DMS79 (cell line): Measurements from ENCODE around the gene NACAD.
A peak's percentile ranks its signal among the peaks of the same experiment; 100 is the strongest.
"Not testable (repeated sequence)": the region's sequence is repeated elsewhere in the genome, so short reads cannot be mapped to it uniquely, and the experiment has no call there.

Source experiments
- DNase-seq: peaks from one replicate; lab custom pipeline; 2025; lab: John Stamatoyannopoulos, UW

NACAD gene

DNA sequence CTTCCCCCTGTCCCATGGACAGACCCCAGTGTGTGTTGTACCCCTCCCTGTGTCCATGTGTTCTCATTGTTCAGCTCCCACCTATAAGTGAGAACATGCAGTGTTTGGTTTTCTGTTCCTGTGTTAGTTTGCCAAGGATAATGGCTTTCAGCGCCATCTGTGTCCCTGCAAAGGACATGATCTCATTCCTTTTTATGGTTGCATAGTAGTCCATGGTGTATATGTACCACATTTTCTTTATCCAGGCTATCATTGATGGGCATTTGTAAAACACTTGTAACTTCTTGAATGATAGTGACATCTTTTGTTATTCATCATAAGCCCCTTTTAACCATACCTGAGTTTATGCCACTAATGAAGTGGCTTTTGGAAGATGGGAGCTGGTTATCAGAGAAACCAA, 25.5 kb upstream of the NACAD start:
- not testable (repeated sequence) for DNase-seq

DNA sequence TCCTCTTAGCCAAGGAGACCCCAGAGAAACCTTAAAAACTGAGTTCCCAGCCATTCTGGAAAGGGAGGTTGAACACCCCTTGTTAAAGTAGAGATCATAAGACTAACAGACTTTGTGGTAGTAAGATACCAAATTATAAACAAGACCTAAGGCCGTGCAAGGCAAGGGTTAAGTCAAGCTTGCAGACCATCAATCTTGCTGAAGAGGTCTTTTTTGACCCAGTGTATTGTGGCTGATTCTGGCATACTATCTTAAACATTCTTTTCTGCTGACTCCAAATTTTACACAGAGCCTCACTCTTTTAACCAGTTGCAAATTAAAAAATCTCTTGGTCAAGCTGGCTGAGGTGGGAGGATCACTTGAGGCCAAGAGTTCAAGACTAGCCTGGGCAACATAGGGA, 23.9 kb upstream of the NACAD start:
- no peak for DNase-seq

DNA sequence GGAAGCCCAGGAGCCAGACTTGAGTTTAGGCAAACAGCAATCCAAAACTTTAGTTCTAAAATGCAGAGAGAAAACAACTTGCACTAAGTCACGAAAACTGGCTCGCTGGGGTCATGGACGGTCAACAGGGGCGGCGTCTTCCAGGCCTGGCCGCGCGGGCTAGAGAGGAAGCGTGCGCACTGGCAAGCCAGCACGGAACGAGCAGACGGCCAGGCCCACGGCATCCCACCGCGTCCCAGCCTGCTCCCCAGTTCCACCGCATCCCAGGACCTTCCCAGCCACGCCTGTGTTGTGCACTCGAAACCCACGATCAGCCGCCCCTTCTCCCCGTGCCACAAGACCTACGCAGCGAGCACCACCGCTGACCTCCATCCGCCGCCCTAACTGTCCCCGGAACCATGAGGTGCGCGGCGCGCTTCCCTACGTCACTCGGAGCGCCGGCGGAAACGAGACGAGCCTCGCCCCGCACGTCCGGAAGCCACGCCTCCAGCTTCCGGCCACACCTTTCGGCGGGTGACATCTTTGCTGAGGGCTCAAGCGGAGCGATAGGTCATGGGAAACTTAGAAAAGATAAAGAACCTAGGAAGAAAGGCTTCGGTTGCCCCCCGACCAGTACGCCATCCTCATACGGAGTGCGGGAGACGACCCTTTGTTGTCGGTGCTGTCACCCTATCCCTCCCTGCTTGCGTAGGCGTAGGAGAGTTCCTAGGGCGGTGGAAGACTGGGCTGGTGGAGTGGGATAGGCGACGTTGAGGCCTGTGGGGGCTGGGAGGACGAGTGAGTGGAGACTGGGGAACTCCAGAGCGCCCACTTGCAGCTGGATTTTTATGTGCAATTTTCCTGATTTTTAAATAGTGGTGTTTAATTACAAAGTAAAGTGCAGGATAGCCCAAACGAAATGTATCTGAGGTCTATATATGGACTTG, 22.8 kb upstream of the NACAD start, which contains the start of gene TBRG4:
TSS of gene TBRG4 (minus strand) at position 400 of the 926 bp plus-strand sequence. CDS start 2,460 bp downstream, outside the sequence.
- peak; percentile 97 for DNase-seq

- DNase-seq: no peak
These were observed 20.1 kb upstream of the NACAD start for GRCh38 chr7:45108863-45109262.

- no peak for DNase-seq
These were observed 18.6 kb upstream of the NACAD start for GRCh38 chr7:45107356-45107755.

DNA sequence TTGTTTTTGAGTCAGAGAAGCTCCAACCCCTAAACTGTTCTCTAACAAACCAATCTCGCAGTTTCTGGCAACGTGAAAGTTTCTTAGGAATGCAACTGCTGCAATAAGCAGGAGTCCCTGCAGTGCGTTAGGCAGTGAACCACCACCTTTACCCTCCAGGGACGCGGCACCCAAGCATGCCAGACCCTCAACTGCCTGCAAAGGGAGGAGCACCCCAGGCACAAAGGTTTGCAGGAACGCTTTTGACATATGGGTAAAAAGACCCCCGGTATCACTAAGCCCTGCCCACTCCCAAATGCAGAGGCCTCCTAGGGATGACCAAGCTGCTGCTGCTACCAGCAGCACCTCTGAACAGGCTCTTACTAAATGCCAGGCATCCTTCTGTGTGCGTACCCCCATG, 18.1 kb upstream of the NACAD start:
- DNase-seq: no peak

DNA sequence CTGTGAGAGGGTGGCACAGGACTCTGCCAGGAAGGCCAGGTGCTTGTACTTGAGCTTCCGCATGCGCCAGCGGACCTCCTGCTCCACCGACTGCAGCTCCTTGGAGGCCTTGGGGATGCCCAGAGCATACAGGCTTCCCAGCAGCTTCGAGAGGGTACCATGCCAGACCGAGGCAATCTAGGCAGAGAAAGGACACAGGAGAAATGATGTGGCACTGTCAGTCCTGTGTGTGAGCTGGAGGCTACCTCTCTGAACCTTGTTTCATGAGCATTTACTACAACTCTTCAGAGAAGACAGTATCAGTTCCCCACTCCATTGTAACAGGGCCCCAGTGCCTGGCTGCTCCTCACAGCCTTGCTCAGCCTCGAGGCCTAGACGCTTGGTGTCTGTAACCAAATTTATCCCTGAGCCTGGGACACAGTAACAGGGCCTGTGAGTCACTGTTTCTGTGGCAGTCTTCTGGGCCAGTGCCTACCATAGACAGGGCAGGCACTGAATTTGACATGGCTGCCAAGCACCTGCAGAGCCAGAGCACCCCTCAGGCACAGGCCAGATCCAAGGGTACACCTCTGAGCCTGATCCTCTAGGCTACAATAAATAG, 16.9 kb upstream of the NACAD start:
- DNase-seq: no peak

- DNase-seq: no peak
These were observed 16.2 kb upstream of the NACAD start for GRCh38 chr7:45104844-45105587.

- no peak for DNase-seq
These were observed 15.4 kb upstream of the NACAD start for GRCh38 chr7:45103958-45104843.

DNA sequence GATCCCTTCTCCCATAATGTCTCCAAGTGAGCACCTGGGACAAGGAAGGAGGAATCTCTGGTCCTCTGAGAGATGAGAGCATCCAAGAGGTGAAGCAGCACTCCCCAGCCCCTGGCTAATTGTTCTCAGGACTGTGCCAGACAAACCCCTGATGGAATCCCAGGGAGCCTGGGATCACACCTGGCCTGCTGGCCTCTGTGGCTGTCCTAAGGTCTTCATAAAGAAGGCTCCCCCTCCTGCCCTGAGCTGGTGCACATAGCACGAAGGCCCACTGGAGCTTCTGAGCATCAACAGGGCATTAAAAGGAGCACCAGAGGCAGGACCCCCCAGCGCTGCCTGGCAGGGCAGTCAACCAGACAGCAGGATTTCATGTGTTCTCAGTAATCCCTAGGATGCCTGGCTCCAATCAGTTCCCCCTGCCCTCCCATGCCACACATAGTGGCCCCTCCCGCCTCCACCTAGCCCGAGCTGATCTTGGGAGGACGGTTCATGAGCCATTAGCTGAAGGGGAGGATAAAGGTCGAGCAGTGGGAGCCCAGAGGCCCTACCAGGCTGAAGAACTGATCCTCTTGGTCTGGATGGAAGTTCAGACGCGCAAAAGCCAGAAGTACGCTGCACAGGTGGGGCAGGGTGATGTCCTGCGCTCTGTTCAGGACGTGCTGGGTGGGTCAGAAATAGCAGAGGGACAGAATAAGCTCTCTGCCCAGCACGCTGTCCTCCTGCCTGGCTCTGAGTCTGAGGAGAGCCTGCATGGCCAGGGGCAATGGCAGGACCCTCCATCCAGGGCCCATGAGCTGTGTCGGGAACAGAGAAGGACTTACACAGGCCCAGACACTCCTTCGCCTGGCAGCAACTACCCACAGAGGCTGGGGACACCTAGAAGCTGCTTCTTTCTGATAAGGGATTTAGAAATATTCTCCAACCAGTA, 14.3 kb upstream of the NACAD start:
- no peak for DNase-seq

- no peak for DNase-seq
These were observed 13.0 kb upstream of the NACAD start for GRCh38 chr7:45101748-45102147.

DNA sequence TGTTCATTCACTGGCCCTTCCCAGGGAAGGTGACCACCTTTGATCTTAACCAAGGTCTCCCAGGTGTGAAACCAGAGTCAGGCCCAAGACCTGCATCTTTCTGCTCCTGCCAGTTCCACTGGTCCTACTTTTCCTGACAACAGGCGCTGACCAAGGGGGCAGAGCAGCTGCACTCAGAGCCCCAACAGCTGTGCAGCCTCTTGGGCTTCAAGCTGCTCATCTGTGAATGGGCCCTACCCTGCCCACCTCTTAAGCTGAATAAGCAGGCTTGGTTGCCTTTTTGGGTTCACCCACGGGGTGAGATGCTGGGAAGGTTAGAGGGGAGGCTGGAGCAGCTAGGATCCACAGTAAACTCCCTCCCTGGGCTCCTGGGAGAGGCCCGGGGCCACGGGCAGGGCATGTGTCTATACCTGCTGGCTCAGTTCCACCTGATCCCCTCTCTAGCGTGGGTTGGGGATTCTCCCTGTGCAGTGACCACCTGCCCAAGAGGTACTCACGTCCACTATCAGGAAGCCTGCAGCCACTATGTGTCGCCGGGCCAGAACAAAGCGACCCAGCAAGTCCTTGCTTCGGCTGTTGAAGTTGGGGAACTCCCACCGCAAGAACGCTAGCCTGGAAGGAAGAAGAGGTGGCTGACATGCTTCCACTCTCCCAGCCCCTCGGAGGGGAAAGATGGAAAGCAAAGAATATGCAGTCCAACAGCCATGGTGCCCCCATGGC, 12.2 kb upstream of the NACAD start:
- no peak for DNase-seq

GRCh38 chr7:45099891-45100760, 11.4 kb upstream of the NACAD start:
- no peak for DNase-seq

- DNase-seq: no peak
These were observed 10.4 kb upstream of the NACAD start for GRCh38 chr7:45098983-45099839.

DNA sequence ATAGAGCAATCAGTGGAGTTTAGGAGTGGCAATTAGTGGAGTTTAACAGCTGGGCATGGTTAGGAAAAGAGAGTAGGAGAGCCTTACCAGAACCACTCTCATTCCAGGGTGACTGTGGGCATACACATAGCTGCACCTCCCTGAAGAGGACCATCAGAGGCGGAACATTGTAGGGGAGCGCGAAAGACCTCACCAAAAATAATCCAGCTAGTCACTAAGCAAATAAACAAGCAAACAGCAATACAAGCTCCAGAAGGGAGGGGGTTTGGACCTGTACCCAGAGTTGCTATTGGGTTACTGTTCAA, 4.1 kb upstream of the NACAD start:
- DNase-seq: no peak

GRCh38 chr7:45092100-45092930, 3.5 kb upstream of the NACAD start:
- no peak for DNase-seq

- DNase-seq: peak; percentile 87
These were observed 647 bp upstream of the NACAD start for GRCh38 chr7:45089341-45089891.
